Midbrain (tissue), 1 donor: ENCODE measurements around the gene CEPT1.
"Not testable (repeated sequence)": the region's sequence is repeated elsewhere in the genome, so short reads cannot be mapped to it uniquely, and the experiment has no call there.

Source experiments
- DNase-seq: peaks from one replicate; lab custom pipeline; 2025; lab: John Stamatoyannopoulos, UW

The CEPT1 gene

GRCh38 chr1:111139956-111140679 is at the start of gene CEPT1, which contains the start of gene DRAM2:
Gene CEPT1 (plus strand): TSS chr1:111140223. CDS start chr1:111147715, 7,492 bp downstream.
Gene DRAM2 (minus strand): TSS chr1:111140093. CDS start chr1:111131554, 8,539 bp downstream.
- peak; percentile 95 for DNase-seq

DNA sequence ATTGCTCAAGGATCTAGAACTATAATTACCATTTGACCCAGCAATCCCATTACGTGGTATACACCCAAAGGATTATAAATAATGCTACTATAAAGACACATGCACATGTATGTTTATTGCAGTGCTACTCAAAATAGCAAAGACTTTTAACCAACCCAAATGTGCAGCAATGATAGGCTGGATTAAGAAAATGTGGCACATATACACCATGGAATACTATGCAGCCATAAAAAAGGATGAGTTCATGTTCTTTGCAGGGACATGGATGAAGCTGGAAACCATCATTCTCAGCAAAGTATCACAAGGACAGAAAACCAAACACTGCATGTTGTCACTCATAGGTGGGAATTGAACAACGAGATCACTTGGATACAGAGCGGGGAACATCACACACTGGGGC is 44.6 kb upstream of the CEPT1 start:
- not testable (repeated sequence) for DNase-seq

- no peak for DNase-seq
Measured at GRCh38 chr1:111097356-111098099, 42.5 kb upstream of the CEPT1 start.

DNA sequence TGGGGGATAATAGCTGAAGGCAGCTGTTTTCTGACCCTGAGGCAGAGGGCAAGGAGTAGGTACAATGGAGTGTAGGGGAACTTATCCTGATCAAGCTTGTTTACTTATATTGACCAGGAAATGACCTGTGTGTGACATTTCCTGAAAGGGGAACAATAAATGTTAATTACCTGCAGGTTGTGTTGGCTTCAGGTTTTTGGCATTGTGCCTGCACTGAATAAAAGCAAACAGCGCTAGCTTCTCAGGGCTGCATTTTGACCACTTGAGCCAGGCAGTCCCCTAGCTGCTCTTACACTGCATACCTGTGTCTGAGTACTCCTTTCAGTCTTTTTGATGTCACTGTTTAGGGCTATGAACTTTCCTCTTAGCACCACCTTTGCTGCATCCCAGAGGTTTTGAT is 40.7 kb upstream of the CEPT1 start:
- no peak for DNase-seq

- no peak for DNase-seq
Measured at GRCh38 chr1:111101854-111102642, 38.0 kb upstream of the CEPT1 start.

DNA sequence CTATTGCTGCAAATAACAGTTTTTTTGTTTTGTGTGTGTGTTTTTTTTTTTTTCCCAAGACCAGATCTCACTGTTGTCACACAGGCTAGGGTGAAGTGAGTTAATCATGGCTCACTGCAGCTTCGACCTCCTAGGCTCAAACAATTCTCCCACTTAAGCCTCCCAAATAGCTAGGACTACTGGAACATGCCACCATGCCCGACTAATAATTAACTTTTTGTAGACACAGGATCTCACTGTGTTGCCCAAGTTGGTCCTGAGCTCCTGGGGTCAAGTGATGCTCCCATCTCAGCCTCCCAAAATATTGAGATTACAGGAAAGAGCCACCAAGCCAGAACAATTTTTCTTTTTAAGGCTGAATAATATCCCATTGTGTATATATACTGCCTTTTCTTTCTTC is 35.0 kb upstream of the CEPT1 start:
- no peak for DNase-seq

GRCh38 chr1:111110197-111110899 is 29.7 kb upstream of the CEPT1 start:
- DNase-seq: no peak

DNA sequence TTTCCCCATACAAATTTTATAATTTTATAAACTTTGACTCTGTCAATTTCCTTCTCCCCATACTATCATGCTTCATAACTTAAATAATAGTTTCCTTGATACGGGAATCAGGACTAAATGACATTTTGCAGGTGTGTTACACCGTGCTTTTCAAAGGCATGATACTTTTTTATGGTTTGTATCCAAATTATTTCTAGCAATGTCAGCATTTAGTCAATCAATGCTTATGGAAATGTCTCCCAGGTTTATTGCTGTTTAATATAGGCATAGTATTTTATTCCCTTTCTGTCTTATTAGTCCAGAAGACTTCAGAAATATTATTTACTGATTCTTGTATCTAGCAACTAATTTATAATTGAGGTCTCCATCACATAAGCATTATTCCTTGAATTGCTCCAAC is 23.5 kb upstream of the CEPT1 start:
- no peak for DNase-seq

DNA sequence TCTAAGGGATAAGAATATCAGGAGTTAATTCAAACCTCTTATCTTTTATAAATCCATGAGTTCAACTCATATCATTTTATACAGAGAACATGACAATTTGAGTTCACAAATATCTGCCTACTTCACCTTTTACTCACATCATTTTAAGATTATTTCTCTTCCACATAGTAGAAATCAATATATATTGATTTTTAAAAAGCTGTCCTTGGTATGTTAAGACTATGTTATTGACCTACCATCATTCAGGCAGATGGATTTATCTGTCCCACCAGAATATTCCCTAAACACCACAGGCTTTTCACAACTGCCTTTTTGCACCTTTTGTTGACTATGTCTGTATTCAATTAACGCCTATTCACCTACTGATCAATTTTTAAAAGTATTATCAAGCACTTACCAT is 13.7 kb upstream of the CEPT1 start:
- no peak for DNase-seq

DNA sequence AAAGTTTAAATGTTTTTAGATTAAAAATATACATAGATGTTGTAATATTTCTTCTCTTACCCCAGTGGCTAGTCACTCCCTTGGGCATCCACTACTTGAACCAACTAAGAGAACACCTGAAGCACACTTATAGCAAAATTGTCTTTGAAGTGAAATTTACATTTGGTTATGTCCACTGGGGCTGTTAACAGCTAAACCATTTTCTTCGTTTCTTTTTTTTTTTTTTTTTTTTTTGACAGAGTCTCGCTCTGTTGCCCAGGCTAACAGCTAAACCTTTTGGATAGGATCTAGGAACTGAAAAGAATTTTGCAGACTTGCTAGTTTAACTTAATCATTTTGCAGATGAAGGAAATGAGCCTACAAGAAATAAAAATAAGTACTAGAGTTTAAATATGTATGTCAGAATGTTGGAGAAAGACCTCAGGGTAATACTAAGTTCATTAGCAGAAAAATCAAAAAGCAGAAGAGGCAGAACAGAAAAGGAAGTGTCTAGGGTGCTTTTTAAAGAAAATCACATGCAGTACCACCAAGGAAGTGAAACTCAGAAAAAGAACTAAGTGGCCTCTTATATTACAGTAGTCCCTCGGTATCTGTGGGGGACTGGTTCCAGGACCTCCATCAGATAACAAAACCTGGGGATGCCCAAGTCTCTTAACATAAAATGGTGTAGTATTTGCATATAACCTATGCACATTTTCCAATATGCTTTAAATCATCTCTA is 11.9 kb upstream of the CEPT1 start:
- peak; percentile 14 for DNase-seq

- DNase-seq: no peak
Measured at GRCh38 chr1:111129376-111129775, 10.6 kb upstream of the CEPT1 start.

- DNase-seq: no peak
Measured at GRCh38 chr1:111131693-111132092, 8.3 kb upstream of the CEPT1 start.

GRCh38 chr1:111133866-111134265 is 6.2 kb upstream of the CEPT1 start:
- no peak for DNase-seq

DNA sequence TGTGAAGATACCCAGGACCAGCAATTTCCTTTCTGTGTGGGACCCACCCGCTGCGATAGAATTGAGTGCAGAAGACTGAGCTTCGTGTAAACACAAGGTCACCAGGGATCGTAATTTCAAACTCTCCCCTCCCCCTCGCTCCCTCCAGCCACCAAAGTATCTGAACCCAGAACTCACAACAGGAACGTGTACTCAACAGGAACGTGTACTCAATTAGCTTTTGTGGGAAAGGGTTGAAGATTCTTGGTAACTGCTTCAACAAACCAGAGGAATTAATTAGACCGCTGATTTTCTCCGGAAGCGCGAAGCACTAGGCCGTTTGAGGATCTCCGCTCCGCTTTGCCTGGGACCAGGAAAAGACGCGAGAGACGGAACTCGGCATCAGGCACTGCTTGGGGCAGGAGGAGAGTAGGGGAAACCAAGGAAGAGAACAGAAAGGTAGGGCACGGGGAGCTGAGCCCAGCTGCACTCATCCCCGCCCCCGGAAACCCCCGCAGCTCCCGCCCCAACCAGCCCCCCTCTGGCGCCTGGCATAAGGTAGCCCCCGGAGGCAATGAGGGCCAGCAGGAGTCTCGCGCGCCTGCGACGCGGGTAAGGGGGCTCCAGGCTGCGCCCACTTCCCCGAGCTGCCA is 583 bp upstream of the CEPT1 start:
- peak; percentile 31 for DNase-seq

GRCh38 chr1:111140680-111140967 is 601 bp downstream of the CEPT1 start:
- no peak for DNase-seq

GRCh38 chr1:111141245-111142220 is 1.5 kb downstream of the CEPT1 start:
- DNase-seq: no peak

- DNase-seq: no peak
Measured at GRCh38 chr1:111142356-111142975, 2.4 kb downstream of the CEPT1 start.

DNA sequence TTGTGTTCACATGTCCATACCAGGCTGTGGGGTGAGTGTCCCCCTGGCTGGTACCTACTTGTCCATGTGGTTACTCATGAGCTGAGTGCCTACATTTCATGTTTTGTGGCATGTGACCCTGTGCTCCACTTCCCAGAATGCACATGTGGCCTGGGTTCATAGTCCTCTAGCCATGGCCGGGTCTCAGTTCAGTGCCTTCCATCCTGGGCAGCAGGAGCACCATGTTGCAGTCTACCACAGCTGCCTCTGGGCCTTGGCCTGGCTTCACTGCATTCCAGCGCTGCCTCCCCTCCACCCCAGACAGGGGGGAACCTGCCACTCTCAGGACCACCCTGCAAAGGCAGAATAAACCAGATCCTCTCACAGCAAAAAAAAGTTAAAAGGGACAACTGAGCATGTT is 5.5 kb downstream of the CEPT1 start:
- DNase-seq: no peak
